Measurements from ENCODE around the gene CDHR5. TPM values are rescaled to one million over a fixed set of nuclear protein-coding genes. Genes with fewer than 3 reads are reported as not detected.
A peak's percentile ranks its signal among the peaks of the same experiment; 100 is the strongest.
"Not testable (repeated sequence)": the region's sequence is repeated elsewhere in the genome, so short reads cannot be mapped to it uniquely, and the experiment has no call there.

CDHR5 gene
- total and polyA plus RNA-seq, 5 donors: 0.02 TPM; not detected in 4

DNA sequence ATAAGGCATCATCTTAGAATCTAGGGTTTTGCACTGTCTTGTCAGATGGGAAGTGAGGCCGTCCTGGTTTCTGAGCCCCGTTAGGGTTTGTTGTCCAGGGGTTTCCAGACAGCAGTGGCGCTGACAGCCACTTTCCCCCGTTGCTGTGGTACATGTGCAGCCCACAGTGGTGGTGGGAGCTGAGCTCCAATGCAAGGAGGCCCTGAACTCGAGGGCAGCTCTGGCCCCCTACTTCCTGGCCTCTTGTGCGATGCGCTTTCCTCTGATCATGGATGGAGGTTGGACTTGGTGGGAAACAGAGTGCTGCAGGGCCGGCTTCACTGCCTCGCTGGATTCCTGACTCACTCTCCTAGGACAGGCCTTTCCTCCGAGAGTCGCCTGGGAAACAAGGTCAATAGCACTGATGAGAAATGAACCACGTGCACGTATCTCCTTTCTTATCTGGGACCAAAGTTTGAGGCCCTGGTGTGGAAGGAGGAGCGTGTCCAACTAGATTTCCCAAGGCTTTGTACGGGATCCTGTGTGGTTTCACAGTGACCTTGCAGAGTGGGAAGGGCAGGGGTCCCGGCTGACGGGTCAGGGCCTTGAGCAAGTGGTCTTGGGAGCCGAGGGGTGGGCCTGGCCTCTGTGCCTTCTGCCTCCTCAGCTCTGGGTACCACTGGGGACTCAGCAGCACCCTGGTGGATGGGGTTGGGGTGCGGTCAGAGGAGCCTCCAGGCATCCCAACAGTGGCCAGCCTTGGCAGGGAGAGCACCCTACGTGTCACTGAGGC, 44.7 kb downstream of the CDHR5 start:
- ATAC-seq (no peak), DNase-seq (peak in 1 of 3 donors; percentile 40)
- 63% methylated on average over 20 of the region's 20 CpGs for WGBS
- no peak overlapping the region for H3K4me3 ChIP-seq (ENCODE audit: low read length)
- peak overlapping the region; percentile 43 for H3K27ac ChIP-seq (ENCODE audit: low read length)
- peaks cover 23% of the 10 kb centered on the region for H3K4me1 ChIP-seq (ENCODE audit: control insufficient read depth, insufficient read depth, low read length)
- H3K9me3 ChIP-seq (ENCODE audit: control insufficient read depth, low read length): no peaks in the 10 kb centered on the region
- intact Hi-C loops (cut with DNase I): no loop called here
- H3K27me3 ChIP-seq (ENCODE audit: control insufficient read depth, insufficient read depth): no peaks in the 10 kb centered on the region

DNA sequence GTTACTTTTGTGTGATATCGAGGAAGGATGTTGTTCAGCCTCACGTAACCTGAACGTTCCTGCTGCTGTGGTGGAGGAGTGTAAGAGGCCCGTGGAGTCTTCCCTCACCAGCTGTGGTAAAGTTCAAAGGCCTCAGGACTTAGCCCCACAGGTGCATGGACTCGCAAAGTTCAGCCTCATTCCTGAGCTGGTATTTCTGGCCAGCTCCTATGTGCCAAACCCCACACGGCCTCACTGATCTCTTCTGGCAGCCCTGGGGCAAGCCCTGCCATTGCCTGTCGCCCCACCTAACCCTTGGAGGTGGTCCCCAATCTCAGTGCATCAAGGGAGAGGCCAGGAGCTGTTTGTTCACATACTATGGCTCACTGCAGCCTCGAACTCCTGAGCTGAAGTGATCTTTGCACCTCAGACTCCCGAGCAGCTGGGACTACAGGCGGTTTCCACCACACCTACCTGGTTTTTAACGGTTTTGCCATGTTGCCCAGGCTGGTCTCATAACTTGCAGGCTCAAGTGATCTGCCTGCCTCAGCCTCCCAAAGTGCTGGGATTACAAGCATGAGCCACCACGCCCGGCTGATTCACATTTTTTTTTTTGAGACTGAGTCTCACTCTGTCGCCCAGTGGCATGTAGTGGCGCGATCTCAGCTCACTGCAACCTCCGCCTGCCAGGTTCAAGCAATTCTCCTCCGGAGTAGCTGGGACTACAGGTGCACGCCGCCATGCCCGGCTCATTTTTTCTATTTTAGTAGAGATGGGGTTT, 46.3 kb downstream of the CDHR5 start:
- Histone ChIP-seq H3K27ac (ENCODE audit: low read length) (no peak overlapping the region), H3K9me3 (ENCODE audit: control insufficient read depth, low read length) (no peaks in the 10 kb centered on the region), H3K4me3 (ENCODE audit: low read length) (no peak overlapping the region), H3K4me1 (ENCODE audit: control insufficient read depth, insufficient read depth, low read length) (peaks cover 23% of the 10 kb centered on the region), H3K27me3 (ENCODE audit: control insufficient read depth, insufficient read depth) (no peaks in the 10 kb centered on the region)
- 75% methylated on average over 21 of the region's 21 CpGs for WGBS
- intact Hi-C loops (cut with DNase I): no loop called here
- DNase-seq (peak in 1 of 3 donors; percentile 39), ATAC-seq (no peak)

GRCh38 chr11:577611-577894, 47.2 kb downstream of the CDHR5 start:
- WGBS: 51% methylated on average over 6 of the region's 6 CpGs
- no peaks in the 10 kb centered on the region for H3K9me3 ChIP-seq (ENCODE audit: control insufficient read depth, low read length)
- H3K4me3 ChIP-seq (ENCODE audit: low read length): peak overlapping the region; percentile 92
- intact Hi-C loops (cut with DNase I): no loop called here
- no peaks in the 10 kb centered on the region for H3K27me3 ChIP-seq (ENCODE audit: control insufficient read depth, insufficient read depth)
- no peak for ATAC-seq
- DNase-seq: no peak
- H3K27ac ChIP-seq (ENCODE audit: low read length): no peak overlapping the region
- peaks cover 23% of the 10 kb centered on the region for H3K4me1 ChIP-seq (ENCODE audit: control insufficient read depth, insufficient read depth, low read length)

- peak in 2 of 3 donors; percentile 65 to 73 for DNase-seq
- Histone ChIP-seq H3K27ac (ENCODE audit: low read length) (peak overlapping the region; percentile 25), H3K4me1 (ENCODE audit: control insufficient read depth, insufficient read depth, low read length) (peaks cover 23% of the 10 kb centered on the region), H3K27me3 (ENCODE audit: control insufficient read depth, insufficient read depth) (no peaks in the 10 kb centered on the region), H3K4me3 (ENCODE audit: low read length) (peak overlapping the region; percentile 92), H3K9me3 (ENCODE audit: control insufficient read depth, low read length) (no peaks in the 10 kb centered on the region)
- intact Hi-C loops (cut with DNase I): no loop called here
- ATAC-seq: no peak
- WGBS: 3% methylated on average over 44 of the region's 48 CpGs
These were observed 47.7 kb downstream of the CDHR5 start for GRCh38 chr11:576811-577610.

GRCh38 chr11:575996-576768, 48.6 kb downstream of the CDHR5 start, which contains the start of gene PHRF1:
PHRF1 (plus strand) TSS chr11:576470; CDS start chr11:581513, 5,043 bp downstream.
- Histone ChIP-seq H3K9me3 (ENCODE audit: control insufficient read depth, low read length) (no peaks in the 10 kb centered on the region), H3K27ac (ENCODE audit: low read length) (peak within 1 kb of the TSS; percentile 66), H3K4me3 (ENCODE audit: low read length) (peak within 1 kb of the TSS; percentile 92), H3K4me1 (ENCODE audit: control insufficient read depth, insufficient read depth, low read length) (peaks cover 23% of the 10 kb centered on the region), H3K27me3 (ENCODE audit: control insufficient read depth, insufficient read depth) (no peaks in the 10 kb centered on the region)
- DNase-seq (peak; percentile 97 to 99 (median 98)), ATAC-seq (peak; percentile 93 to 95)
- under 1% methylated on average over 91 of the region's 99 CpGs for WGBS
- intact Hi-C loops (cut with DNase I): no loop called here

DNA sequence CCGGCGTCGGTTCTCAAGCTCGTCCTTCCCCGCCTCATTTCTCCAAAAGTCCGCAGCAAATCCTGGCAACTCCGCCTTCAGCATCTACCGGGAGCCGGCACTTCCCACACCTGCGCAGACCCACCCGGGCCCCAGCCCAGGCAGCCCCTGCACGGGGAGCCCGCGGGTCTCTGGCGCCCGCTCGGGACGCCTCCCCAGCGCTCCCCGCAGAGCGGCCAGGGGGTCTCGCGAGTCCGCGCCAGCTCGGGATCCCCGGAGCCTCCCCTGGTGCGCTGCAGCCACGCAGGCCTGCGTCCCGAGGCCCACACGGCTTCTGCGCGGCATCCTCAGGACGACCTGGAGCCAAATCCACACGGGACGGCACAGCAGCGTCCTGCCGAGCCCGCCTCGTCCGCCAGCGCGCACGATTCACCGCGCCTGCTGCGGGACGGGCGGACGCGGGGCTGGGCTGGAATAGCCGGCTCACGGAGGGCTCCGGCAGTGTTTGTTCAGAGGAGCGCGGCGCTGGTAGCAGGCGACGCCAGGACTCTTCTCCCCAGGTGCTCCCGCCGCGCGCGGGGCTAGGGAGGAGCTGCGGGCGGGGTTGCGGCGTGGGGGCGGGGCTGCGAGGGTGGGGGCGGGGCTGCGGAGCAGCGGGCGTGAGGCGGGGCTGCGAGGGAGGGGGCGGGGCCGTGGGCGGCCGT, 49.3 kb downstream of the CDHR5 start:
- H3K9me3 ChIP-seq (ENCODE audit: control insufficient read depth, low read length): no peaks in the 10 kb centered on the region
- WGBS: under 1% methylated on average over 79 of the region's 81 CpGs
- no peak overlapping the region for H3K27ac ChIP-seq (ENCODE audit: low read length)
- H3K27me3 ChIP-seq (ENCODE audit: control insufficient read depth, insufficient read depth): no peaks in the 10 kb centered on the region
- H3K4me3 ChIP-seq (ENCODE audit: low read length): peak overlapping the region; percentile 31
- ATAC-seq (peak; percentile 64 to 71), DNase-seq (no peak)
- H3K4me1 ChIP-seq (ENCODE audit: control insufficient read depth, insufficient read depth, low read length): peaks cover 22% of the 10 kb centered on the region
- intact Hi-C loops (cut with DNase I): no loop called here

- DNase-seq (peak in 2 of 3 donors; percentile 49 to 66), ATAC-seq (peak; percentile 0)
- intact Hi-C loops (cut with DNase I): no loop called here
- 24% methylated on average over 25 of the region's 25 CpGs for WGBS
- peak overlapping the region; percentile 31 for H3K4me3 ChIP-seq (ENCODE audit: low read length)
- peaks cover 16% of the 10 kb centered on the region for H3K4me1 ChIP-seq (ENCODE audit: control insufficient read depth, insufficient read depth, low read length)
- no peaks in the 10 kb centered on the region for H3K9me3 ChIP-seq (ENCODE audit: control insufficient read depth, low read length)
- H3K27me3 ChIP-seq (ENCODE audit: control insufficient read depth, insufficient read depth): no peaks in the 10 kb centered on the region
- H3K27ac ChIP-seq (ENCODE audit: low read length): no peak overlapping the region
These were observed 50.0 kb downstream of the CDHR5 start for GRCh38 chr11:574632-575312.

DNA sequence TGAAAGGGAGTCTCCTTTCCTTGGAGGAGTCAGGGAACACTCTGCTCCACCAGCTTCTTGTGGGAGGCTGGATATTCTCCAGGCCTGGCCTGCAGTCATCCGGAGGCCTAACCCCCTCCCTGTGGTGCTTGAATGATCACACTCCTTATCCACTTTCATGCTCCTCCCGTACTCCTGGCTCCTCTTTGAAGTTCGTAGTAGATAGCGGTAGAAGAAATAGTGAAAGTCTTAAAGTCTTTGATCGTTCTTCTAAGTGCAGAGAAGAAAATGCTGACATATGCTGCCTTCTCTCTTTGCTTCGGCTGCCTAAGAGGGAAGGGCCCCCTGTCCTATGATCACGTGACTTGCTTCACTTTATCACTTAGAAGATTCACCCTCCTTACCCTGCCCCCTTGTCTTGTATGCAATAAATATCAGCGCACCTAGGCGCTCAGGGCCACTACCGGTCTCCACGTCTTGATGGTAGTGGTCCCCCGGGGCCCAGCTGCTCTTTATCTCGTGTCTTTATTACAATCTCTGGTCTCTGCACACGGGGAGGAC, 50.7 kb downstream of the CDHR5 start:
- intact Hi-C loops (cut with DNase I); ATAC-seq; H3K9me3 ChIP-seq (ENCODE audit: control insufficient read depth, low read length); H3K27me3 ChIP-seq (ENCODE audit: control insufficient read depth, insufficient read depth); H3K27ac ChIP-seq (ENCODE audit: low read length): not testable (repeated sequence)
- DNase-seq: peak in 1 of 3 donors; percentile 40
- H3K4me1 ChIP-seq (ENCODE audit: control insufficient read depth, insufficient read depth, low read length): peaks cover 18% of the 10 kb centered on the region
- WGBS: 57% methylated on average over 14 of the region's 14 CpGs
- peak overlapping the region; percentile 31 for H3K4me3 ChIP-seq (ENCODE audit: low read length)

GRCh38 chr11:573146-573759, 51.5 kb downstream of the CDHR5 start:
- H3K9me3 ChIP-seq (ENCODE audit: control insufficient read depth, low read length): no peaks in the 10 kb centered on the region
- intact Hi-C loops (cut with DNase I): no loop called here
- H3K27me3 ChIP-seq (ENCODE audit: control insufficient read depth, insufficient read depth): no peaks in the 10 kb centered on the region
- ATAC-seq: no peak
- peak in 1 of 3 donors; percentile 55 for DNase-seq
- WGBS: 89% methylated on average over 16 of the region's 16 CpGs
- no peak overlapping the region for H3K4me3 ChIP-seq (ENCODE audit: low read length)
- no peak overlapping the region for H3K27ac ChIP-seq (ENCODE audit: low read length)
- peaks cover 14% of the 10 kb centered on the region for H3K4me1 ChIP-seq (ENCODE audit: control insufficient read depth, insufficient read depth, low read length)

Data from right cardiac atrium (tissue), 5 donors.